Kidney glomerular epithelial cell (primary cell): ENCODE data around the gene CLEC16A.

Source experiments
- DNase-seq: peaks from one replicate; lab custom pipeline; 2025; lab: John Stamatoyannopoulos, UW

CLEC16A gene

DNA sequence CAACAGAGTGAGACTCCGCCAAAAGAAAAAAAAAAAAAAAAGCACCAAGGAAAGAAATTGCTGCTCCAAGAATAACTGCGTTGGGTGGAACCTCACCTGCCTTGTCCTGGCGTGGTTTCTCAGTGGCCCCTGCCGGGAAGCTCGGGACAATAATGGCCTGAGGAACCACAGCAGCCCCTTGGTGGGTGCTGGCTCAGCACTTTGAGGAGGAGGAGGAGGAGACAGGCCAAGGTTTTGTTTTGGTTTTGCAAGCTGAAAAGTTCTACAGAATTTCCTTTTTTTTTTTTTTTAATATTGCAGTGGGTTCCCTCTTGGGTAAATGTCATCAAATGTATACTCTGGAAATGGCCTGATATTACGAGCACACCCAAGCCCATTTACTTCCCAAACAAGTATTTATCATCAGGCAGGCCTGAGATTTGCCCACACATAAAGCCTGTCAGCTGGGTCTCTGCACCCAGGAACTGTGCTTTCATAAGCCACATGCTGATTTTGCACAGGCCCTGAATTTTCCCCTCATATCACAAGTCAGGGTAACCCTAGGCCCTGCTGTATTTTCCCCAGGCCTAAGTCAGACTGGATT, 233.3 kb downstream of the CLEC16A start:
- no peak for DNase-seq

GRCh38 chr16:11178424-11178823, 234.1 kb downstream of the CLEC16A start:
- DNase-seq = no peak

- no peak for DNase-seq
Measured at GRCh38 chr16:11179574-11179973, 235.2 kb downstream of the CLEC16A start.

DNA sequence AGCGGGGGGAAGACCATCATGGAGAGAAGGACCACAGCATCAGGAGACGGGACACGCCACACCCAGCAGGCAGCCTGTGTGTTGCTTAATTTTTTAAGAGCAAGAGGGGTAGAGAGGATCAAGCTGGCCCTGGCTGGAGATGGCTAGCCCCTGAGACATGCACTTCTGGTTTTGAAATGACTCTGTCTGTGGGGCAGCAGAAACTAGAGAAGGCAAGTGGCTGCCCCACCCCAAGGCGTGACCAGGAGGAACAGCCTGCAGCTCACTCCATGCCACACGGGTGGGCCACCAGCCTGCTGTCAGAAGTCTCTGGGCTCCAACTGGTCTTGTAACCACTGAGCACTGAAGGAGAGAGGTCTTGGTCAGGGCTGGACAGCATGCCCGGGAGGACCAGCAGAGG, 236.1 kb downstream of the CLEC16A start:
- DNase-seq = no peak

DNA sequence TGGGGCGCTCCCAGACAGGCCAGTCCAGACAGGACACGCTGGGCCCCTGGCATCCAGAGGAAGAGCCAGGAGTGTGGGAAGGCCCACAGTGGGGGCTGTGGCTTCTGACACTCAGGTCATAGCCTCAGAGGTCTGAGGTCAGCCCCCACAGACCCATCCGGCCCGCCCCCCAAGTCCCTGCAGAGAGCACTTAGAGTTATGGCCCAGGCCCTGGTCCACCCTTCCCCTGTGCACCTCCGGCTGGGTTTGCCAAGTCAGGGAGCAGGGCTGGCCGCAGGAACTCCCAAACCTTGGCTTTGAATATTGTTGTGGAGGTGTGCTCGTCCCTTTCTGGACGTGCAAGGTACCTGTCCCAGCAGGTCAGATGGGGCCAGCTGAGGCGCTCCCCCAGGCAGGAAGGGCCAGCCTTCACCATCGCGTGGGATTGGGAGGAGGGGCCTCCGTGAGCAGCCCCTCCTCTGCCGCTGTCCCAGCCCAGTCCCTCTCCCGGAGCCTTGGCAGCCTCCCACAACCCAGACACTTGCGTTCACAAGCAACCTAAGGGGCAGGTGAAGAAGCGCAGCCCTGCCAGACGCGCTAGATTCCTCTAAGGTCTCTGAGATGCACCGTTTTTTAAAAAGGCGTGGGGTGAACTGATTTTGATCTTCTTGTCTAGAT, 237.0 kb downstream of the CLEC16A start:
- no peak for DNase-seq

- no peak for DNase-seq
Measured at GRCh38 chr16:11181899-11182279, 237.5 kb downstream of the CLEC16A start.

DNA sequence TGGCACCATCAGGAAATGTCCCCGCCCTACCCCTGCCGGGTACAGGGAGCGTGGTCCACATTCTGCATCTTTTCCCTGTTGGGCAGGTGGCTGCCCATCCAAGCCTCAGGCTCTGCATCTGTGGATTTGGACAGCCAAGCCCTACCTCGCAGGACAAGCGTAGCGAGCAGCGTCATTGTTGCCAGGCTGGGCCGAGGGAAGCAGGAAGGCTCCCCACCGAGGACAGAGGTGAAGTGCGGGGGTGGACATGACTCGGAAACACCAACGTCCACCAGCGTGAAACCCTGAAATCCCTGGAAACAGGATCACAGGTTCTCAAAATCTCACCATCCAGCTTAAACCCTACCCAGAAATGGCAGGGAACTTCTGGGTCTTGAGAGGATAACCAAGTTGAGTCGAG, 238.0 kb downstream of the CLEC16A start:
- DNase-seq = no peak

DNA sequence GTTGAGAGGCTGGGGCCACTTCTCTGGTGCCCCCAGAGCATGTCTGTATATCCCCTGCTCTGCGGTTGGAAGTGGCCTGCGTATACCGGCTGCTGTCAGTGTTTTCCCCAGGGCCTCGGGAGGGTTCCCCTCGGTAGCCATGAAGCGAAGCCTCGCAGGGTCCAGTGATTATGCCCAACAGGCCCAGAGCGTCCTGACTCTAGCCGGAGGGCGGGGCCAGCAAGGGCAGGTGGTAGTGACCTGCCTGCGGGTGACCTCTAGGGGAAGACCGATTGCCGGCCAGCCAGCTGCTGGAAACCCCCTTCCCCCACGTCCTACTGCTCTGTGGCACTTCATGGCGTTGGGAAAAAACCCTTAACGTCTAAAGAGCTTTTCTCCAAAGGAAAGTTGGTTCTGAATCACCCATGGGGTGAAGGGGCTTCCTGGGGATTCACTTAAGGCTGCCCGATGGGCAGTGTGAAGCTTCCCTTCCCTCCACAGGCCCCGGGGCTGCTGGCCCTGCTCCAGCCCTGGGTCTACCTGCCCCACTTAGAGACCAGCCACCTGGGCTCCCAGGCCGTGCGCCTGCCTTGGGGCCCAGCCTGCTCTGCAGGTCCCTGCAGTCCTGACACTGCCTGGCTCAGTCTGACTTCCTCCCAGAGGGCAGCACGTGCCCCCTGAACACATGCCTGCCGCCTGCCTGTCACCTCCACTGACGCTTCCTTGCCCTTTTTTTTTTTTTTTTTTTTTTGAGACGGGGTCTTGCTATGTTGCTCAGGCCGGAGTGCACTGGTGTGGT, 238.9 kb downstream of the CLEC16A start:
- no peak for DNase-seq

DNA sequence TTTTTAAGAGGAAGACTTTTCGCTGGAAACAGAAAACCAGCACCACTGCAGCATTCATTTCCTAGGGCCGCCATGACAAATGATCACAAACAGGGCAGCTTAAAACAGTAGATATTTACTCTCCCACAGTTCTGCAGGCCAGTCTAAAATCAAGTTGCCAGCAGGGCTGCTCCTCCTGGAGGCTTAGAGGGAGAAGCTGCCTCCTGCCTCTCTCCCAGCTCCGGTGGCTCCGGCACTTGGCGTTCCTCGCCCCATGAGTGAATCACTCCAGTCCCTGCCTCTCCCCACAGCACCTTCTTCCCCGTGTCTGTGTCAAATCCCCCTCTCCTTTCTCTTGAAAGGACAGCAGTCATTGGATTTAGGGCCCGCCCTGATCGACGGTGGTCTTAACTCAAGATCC, 239.6 kb downstream of the CLEC16A start:
- no peak for DNase-seq

GRCh38 chr16:11187522-11188023, 243.2 kb downstream of the CLEC16A start:
- DNase-seq = no peak

- DNase-seq = no peak
Measured at GRCh38 chr16:11188801-11189740, 244.7 kb downstream of the CLEC16A start.

DNA sequence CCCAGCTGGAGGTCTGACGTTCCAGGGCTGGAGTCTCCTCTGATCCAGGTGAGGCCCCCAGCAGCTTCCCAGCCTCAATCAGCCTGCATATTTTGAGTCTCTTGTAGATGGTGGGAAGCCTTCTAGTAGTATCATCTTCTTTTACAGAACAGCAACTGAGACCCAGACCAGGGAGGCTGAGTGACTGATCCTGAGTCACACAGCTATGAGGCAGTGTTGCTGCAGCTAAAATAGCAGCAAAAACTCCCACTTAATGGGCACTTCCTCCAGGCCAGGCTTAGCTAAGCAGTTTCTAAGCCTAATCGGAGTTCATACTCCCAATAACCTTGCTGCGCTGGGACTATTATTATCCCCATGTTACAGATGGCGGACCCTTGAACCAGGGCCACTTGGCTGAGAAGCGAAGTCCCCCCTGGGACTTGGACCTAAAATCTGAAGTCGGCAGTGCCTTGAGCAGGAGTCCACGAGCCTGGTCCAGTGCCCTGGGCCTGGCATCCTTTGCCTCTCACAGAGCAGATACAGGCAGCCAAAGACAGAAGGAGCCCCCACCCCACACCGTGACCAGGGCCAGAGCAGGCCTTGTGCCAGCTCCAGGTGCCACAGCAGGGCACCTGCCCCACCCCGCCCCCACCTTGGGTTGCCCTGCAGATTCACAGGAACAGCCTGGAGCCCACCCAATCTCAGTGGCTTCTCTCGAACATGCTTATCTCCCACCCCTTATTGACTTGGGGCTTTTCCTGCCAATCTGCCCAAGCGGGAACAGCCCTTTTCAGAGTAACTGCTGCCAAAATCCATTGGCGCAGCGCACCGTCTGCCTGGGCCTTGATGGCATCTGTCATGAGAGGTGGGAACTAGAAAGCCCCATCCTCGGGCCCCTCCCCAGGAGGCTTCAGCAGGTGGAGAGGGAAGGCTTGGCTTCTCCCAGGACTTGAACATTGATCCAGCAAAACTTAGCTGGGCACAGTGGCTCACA, 246.5 kb downstream of the CLEC16A start:
- no peak for DNase-seq

DNA sequence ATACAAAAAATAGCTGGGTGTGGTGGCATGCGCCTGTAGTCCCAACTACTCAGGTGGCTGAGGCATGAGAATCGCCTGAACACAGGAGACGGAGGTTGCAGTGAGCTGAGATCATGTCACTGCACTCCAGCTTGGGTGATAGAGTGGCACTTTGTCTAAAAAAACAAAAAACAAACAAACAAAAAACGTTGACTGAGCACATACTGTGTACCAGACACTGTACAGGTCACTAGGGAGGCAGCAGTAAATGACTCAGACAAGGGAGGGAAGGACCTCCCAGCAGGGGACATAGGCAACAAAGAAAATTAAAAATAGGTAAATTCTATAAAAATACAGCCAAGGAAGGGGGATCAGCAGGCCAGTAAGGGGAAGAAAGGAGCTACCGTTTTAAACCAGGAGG, 247.3 kb downstream of the CLEC16A start:
- no peak for DNase-seq

DNA sequence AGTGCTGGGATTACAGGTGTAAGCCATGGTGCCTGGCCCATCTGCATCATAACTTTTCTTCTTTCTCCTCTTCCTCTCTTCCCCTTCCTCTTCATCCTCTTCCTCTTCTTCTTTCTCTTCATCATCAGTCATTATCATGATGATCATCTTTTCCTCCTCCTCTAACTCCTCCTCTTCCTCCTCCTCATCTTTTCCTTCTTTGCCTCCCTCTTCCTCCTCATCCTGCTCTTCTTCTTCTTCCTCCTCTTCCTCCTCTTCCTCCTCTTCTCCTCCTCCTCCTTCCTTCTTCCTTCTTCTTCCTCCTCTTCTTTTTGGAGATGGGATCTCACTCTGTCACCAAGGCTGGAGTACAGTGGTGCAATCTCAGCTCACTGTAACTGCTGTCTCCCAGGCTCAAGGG, 249.1 kb downstream of the CLEC16A start:
- no peak for DNase-seq

DNA sequence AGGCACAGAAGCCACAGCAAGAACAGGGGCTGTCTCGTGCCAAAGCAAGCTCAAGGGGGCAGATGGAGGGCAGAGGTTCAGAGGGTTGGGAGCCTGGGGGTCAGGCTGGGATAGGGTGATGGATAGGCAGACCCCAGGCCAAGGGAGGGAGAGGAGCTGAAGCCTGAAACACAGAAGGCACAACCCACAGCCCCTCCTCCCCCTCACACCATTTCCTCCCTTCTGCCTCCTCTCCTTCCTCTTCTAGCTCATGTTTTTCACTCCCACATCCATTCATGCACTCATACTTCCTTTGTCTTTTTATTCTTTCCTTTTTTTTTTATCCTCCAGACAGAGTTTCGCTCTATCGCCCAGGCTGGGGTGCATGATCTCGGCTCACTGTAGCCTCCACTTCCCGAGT, 250.5 kb downstream of the CLEC16A start:
- DNase-seq = peak; percentile 39

GRCh38 chr16:11196286-11196828, 252.0 kb downstream of the CLEC16A start:
- no peak for DNase-seq

DNA sequence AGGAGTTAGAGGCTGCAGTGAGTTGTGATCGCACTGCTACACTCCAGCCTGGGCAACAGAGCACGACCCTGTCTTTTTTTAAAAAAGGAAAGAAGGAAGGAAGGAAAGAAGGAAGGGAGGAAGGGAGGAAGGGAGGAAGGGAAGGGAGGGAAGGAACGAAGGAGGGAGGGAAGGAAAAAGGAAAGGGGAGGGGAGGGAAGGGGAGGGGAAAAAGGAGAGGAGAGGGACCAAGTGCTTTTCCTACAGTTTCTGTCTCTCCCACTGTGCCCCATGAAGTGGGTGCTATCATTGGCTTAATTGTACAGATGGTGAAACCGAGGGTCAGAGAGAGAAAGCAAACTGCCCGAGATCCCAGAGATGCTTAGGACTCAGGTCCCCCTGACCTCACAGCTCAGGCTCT, 254.0 kb downstream of the CLEC16A start:
- no peak for DNase-seq

DNA sequence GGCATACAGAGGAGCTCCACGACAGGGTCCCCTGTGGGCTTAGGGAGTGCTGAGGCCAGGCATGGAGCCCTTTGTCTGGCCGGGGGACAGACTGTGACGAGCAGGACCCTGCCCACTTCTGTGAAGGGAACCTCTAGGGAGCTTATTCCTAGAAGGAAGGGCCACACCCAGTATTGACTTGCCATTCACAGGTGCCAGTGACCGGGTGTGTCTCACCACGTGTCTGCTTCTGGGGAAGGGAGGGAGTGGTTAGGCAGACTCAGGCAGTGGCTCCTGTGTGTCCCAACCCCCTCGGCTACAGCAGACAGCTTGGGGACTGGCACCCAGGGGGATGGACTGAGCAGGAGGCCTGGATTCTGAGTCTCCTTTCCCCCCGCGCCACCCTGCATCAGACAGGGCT, 254.5 kb downstream of the CLEC16A start:
- DNase-seq = no peak

DNA sequence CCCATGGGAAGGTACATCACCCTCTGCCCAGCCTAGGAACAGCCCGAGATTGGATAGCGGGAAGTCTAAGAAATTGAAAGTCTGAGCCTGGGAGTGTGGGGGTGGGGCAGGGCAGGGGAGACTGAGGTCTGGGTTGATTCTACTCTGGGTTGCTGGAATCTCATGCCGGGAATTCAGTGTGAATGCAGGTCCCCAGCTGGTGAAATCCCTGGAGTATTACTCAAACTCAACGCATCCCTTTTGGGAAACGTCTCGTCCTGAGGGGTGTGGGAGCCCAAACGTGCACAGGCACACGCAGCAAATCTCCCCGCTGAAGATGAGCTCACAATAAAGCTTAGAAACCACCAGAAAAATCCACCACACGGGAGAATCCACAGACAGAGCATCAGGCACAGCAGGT, 256.2 kb downstream of the CLEC16A start:
- no peak for DNase-seq

- peak; percentile 93 for DNase-seq
Measured at GRCh38 chr16:11201498-11202259, 257.3 kb downstream of the CLEC16A start.
